ENCODE results near the gene HFM1. TPM values are rescaled to one million over a fixed set of nuclear protein-coding genes. Genes with fewer than 3 reads are reported as not detected.

Gene HFM1
- total and polyA plus RNA-seq, 2 donors (not counting 3 experiments of a cell fraction or from before 2014, with no cell fraction given) = 0.11 TPM; not detected in 1

GRCh38 chr1:91243171-91243570, 161.5 kb downstream of the HFM1 start:
- no peaks in the 10 kb centered on the region for H4K20me1 ChIP-seq (replicated peaks; ENCODE audit: control insufficient read depth, extremely low read depth, insufficient read depth, low read length)
- no peaks in the 10 kb centered on the region for H3K79me2 ChIP-seq (ENCODE audit: control insufficient read depth, insufficient read depth, low read length)
- H3K4me1 ChIP-seq (ENCODE audit: control insufficient read depth, extremely low read depth, insufficient read depth, low read length) = no peaks in the 10 kb centered on the region
- TF ChIP-seq CTCF (IDR thresholded peaks at IDR 0.05; ENCODE audit: extremely low read depth in 1 of 2, insufficient read depth in 1 of 2, low read depth in 1 of 2, low read length in 2 of 2) (no peak), MAX (IDR thresholded peaks at IDR 0.05; ENCODE audit: insufficient read depth, insufficient read length) (no peak), POLR2A (IDR thresholded peaks at IDR 0.05; ENCODE audit: low read depth, low read length) (no peak), EZH2 (IDR thresholded peaks at IDR 0.05; ENCODE audit: borderline replicate concordance, low read depth, low read length, severe bottlenecking) (no peak), POLR2AphosphoS5 (IDR thresholded peaks at IDR 0.05; ENCODE audit: insufficient read depth, low read depth, low read length) (no peak)
- H3K4me2 ChIP-seq (ENCODE audit: insufficient read depth, low read length) = no peak overlapping the region
- H3K9me3 ChIP-seq (replicated peaks; ENCODE audit: control insufficient read depth, insufficient read depth, low read length) = no peaks in the 10 kb centered on the region
- intact Hi-C loops (cut with micrococcal nuclease) = no loop called here
- H3K9me1 ChIP-seq (replicated peaks; ENCODE audit: control insufficient read depth, extremely low read depth, insufficient read depth, low read length) = no peaks in the 10 kb centered on the region
- H3K36me3 ChIP-seq (ENCODE audit: control insufficient read depth in 2 of 2, extremely low read depth in 1 of 2, insufficient read depth in 2 of 2, low read length in 2 of 2) = no peaks in the 10 kb centered on the region
- H2AFZ ChIP-seq (ENCODE audit: low read depth, low read length) = no peak overlapping the region
- no peak overlapping the region for H3K27ac ChIP-seq (ENCODE audit: insufficient read depth, low read depth, low read length)
- FAIRE-seq (no peak), DNase-seq (ENCODE audit: low read depth, low spot score) (no peak)
- POLR2A ChIA-PET = no interaction called here
- dilution Hi-C loops (cut with MboI; ENCODE audit: extremely low pct_ligation_motif_present, low sequenced_read_pairs) = no loop called here
- CTCF ChIA-PET = interaction anchor here (3.8 kb wide), 1 partner anchor 77 kb away, joined by 22 read pairs; no protein-coding TSS in a partner anchor
- H3K4me3 ChIP-seq (replicated peaks in 1 of 3; ENCODE audit: insufficient read depth in 1 of 3, low read depth in 1 of 3, low read length in 3 of 3) = no peak overlapping the region
- H3K9ac ChIP-seq (replicated peaks; ENCODE audit: extremely low read depth, insufficient read depth, low read length) = no peak overlapping the region
- H3K27me3 ChIP-seq (ENCODE audit: control insufficient read depth in 2 of 2, insufficient read depth in 2 of 2, low read length in 2 of 2) = peaks cover 0 to 1% of the 10 kb centered on the region in 2 experiments
- no TSS peak for BruUV-seq (replicated peaks)

GRCh38 chr1:91234181-91234580, 170.5 kb downstream of the HFM1 start:
- Histone ChIP-seq H3K4me3 (replicated peaks in 1 of 3; ENCODE audit: insufficient read depth in 1 of 3, low read depth in 1 of 3, low read length in 3 of 3) (no peak overlapping the region), H3K9me3 (replicated peaks; ENCODE audit: control insufficient read depth, insufficient read depth, low read length) (no peaks in the 10 kb centered on the region), H3K27me3 (ENCODE audit: control insufficient read depth in 2 of 2, insufficient read depth in 2 of 2, low read length in 2 of 2) (peaks cover 0 to 2% of the 10 kb centered on the region in 2 experiments), H3K27ac (ENCODE audit: insufficient read depth, low read depth, low read length) (no peak overlapping the region), H2AFZ (ENCODE audit: low read depth, low read length) (no peak overlapping the region), H3K9me1 (replicated peaks; ENCODE audit: control insufficient read depth, extremely low read depth, insufficient read depth, low read length) (no peaks in the 10 kb centered on the region), H4K20me1 (replicated peaks; ENCODE audit: control insufficient read depth, extremely low read depth, insufficient read depth, low read length) (no peaks in the 10 kb centered on the region), H3K4me2 (ENCODE audit: insufficient read depth, low read length) (no peak overlapping the region), H3K36me3 (ENCODE audit: control insufficient read depth in 2 of 2, extremely low read depth in 1 of 2, insufficient read depth in 2 of 2, low read length in 2 of 2) (no peaks in the 10 kb centered on the region), H3K9ac (replicated peaks; ENCODE audit: extremely low read depth, insufficient read depth, low read length) (no peak overlapping the region), H3K4me1 (ENCODE audit: control insufficient read depth, extremely low read depth, insufficient read depth, low read length) (no peaks in the 10 kb centered on the region), H3K79me2 (ENCODE audit: control insufficient read depth, insufficient read depth, low read length) (no peaks in the 10 kb centered on the region)
- intact Hi-C loops (cut with micrococcal nuclease) = no loop called here
- BruUV-seq (replicated peaks) = no TSS peak
- dilution Hi-C loops (cut with MboI; ENCODE audit: extremely low pct_ligation_motif_present, low sequenced_read_pairs) = no loop called here
- FAIRE-seq (no peak), DNase-seq (ENCODE audit: low read depth, low spot score) (no peak)
- CTCF ChIA-PET = interaction anchor here (1.5 kb wide), 1 partner anchor 12 kb away, joined by 3 read pairs; no protein-coding TSS in a partner anchor
- no peak for TF ChIP-seq MAX (IDR thresholded peaks at IDR 0.05; ENCODE audit: insufficient read depth, insufficient read length)
- TF ChIP-seq JUN (IDR thresholded peaks at IDR 0.05; ENCODE audit: borderline replicate concordance, insufficient read depth, insufficient read length, low read depth) = no peak
- TF ChIP-seq FOS (IDR thresholded peaks at IDR 0.05; ENCODE audit: borderline replicate concordance, insufficient read depth, low read length) = no peak
- no peak for TF ChIP-seq POLR2AphosphoS5 (IDR thresholded peaks at IDR 0.05; ENCODE audit: insufficient read depth, low read depth, low read length)
- no peak for TF ChIP-seq GATA2 (IDR thresholded peaks at IDR 0.05; ENCODE audit: insufficient read depth, insufficient read length, low read depth, low read length)
- TF ChIP-seq MYC (IDR thresholded peaks at IDR 0.05; ENCODE audit: low read depth, low read length) = no peak
- no peak for TF ChIP-seq POLR2A (IDR thresholded peaks at IDR 0.05; ENCODE audit: low read depth, low read length)
- no peak for TF ChIP-seq EZH2 (IDR thresholded peaks at IDR 0.05; ENCODE audit: borderline replicate concordance, low read depth, low read length, severe bottlenecking)
- no peak for TF ChIP-seq CTCF (IDR thresholded peaks at IDR 0.05; ENCODE audit: extremely low read depth in 1 of 2, insufficient read depth in 1 of 2, low read depth in 1 of 2, low read length in 2 of 2)
- POLR2A ChIA-PET = no interaction called here
